Measurements from ENCODE around the gene POR.

GRCh38 chr7:75971961-75972763 is 57.2 kb downstream of the POR start:
- TF ChIP-seq CTCF (IDR thresholded peaks at IDR 0.05) (peak in 1 of 5 experiments; percentile 15), EP300 (IDR thresholded peaks at IDR 0.05) (no peak), POLR2A (IDR thresholded peaks at IDR 0.05) (no peak)
